GM12865 (cell line): ENCODE measurements around the gene APMAP.

ENCODE experiments used
- DNase-seq: peaks from one replicate; pipeline ENCODE4 v3.0.0; 2010; ENCODE audit warnings: low read depth
- H3K4me3 ChIP-seq: 2 replicates; pipeline ENCODE4 v1.5.1; 2011; ENCODE audit warnings: mild to moderate bottlenecking, low read depth, low read length, control low read depth
- TF ChIP-seq, protein P1 (sequence below): IDR thresholded peaks from 2 replicates; pipeline ENCODE4 v1.5.1; 2011; ENCODE audit warnings: low read length, control low read depth, low read depth, inconsistent platforms; ENCODE audit not compliant: insufficient read depth; ENCODE audit errors: missing control alignments

Gene APMAP

GRCh38 chr20:24981790-24982189 is 10.8 kb downstream of the APMAP start:
- TF ChIP-seq, protein P1, sequence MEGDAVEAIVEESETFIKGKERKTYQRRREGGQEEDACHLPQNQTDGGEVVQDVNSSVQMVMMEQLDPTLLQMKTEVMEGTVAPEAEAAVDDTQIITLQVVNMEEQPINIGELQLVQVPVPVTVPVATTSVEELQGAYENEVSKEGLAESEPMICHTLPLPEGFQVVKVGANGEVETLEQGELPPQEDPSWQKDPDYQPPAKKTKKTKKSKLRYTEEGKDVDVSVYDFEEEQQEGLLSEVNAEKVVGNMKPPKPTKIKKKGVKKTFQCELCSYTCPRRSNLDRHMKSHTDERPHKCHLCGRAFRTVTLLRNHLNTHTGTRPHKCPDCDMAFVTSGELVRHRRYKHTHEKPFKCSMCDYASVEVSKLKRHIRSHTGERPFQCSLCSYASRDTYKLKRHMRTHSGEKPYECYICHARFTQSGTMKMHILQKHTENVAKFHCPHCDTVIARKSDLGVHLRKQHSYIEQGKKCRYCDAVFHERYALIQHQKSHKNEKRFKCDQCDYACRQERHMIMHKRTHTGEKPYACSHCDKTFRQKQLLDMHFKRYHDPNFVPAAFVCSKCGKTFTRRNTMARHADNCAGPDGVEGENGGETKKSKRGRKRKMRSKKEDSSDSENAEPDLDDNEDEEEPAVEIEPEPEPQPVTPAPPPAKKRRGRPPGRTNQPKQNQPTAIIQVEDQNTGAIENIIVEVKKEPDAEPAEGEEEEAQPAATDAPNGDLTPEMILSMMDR, result no peak
- H3K4me3 ChIP-seq, result no peak overlapping the region
- no peak for DNase-seq

DNA sequence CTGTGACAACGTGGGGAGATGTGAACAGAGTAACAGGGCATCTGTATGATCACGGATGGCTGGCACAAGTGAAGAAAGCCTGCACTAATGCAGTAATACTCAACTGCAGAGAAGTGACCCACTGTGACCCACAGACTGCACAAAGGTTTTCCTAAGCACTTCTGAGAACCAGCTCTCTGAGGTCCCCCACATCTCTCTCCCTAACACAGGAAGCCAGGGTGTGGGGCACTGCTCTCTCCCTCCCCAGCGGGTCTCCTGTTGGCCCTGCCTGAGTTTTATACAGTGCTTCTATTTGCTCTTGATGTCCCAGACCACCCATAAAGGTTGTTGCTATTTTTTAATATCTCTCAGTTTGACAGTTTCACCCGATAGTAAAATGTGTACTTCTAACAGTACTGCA is 11.3 kb downstream of the APMAP start:
- no peak overlapping the region for H3K4me3 ChIP-seq
- DNase-seq, result no peak
- TF ChIP-seq, protein P1, result no peak

- TF ChIP-seq, protein P1, result no peak
- DNase-seq, result no peak
These were observed 12.1 kb downstream of the APMAP start for GRCh38 chr20:24980291-24981053.

GRCh38 chr20:24979036-24979960 is 13.3 kb downstream of the APMAP start:
- DNase-seq, result no peak
- TF ChIP-seq, protein P1, result no peak
- H3K4me3 ChIP-seq, result no peak overlapping the region

More at GRCh38 chr20:24980291-24981053, 12.1 kb downstream of the APMAP start:
- no peak overlapping the region for H3K4me3 ChIP-seq

GRCh38 chr20:24978513-24978912 is 14.0 kb downstream of the APMAP start:
- DNase-seq, result no peak
- TF ChIP-seq, protein P1, result no peak
- no peak overlapping the region for H3K4me3 ChIP-seq

DNA sequence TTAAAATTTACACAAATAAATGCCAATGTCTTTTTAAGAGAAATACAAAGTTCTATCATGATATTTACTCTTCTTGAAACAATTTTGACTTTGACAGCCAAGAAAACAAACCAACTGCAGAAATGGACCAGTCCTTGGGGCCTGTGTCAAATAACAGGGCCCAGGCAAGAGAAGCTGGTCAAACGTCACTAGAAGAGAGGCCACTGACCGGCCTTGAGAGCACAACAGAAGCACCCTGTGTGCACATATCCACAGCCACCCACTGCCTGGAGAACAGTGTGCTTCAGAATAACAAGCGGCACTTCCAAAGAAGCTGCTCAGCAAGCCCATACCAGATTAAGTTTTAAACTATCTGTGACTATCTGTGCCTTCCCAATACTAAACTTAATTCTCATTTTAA is 14.8 kb downstream of the APMAP start:
- TF ChIP-seq, protein P1, result no peak
- no peak overlapping the region for H3K4me3 ChIP-seq
- DNase-seq, result no peak
